H1 (cell line): Measurements from ENCODE around the gene USP12. TPM values are rescaled to one million over a fixed set of nuclear protein-coding genes. Genes with fewer than 3 reads are reported as not detected.

ENCODE experiments used
- BRCA1 ChIP-seq: IDR thresholded peaks from 2 replicates; pipeline ENCODE4 v1.6.1; 2012; ENCODE audit warnings: low read depth, low read length, improper control_type of control experiment
- EZH2 ChIP-seq: fragments of 200-600 bp; sonication (generic); IDR thresholded peaks from 2 replicates; pipeline ENCODE4 v1.7.1; 2012; ENCODE audit warnings: low read depth, mild to moderate bottlenecking, moderate library complexity, low read length, inconsistent platforms; ENCODE audit not compliant: severe bottlenecking
- GABPA ChIP-seq: IDR thresholded peaks from 2 replicates; pipeline ENCODE4 v1.6.1; 2011; ENCODE audit warnings: mild to moderate bottlenecking, low read length, moderate library complexity, borderline replicate concordance; ENCODE audit not compliant: insufficient read depth
- POLR2AphosphoS5 ChIP-seq: IDR thresholded peaks from 2 replicates; pipeline ENCODE4 v1.6.1; 2011; ENCODE audit warnings: low read depth, low read length
- RFX5 ChIP-seq: IDR thresholded peaks from 2 replicates; pipeline ENCODE4 v1.6.1; 2011; ENCODE audit warnings: low read depth, low read length, improper control_type of control experiment, borderline replicate concordance
- polyA plus RNA-seq, 7 experiments: library from polyadenylated mRNA; depleted of rRNA in 3 of 7; stranded (reverse) in 5 of 7; unstranded in 2 of 7; fragments of >200 nt in 5 of 7; fragments of 200-250 nt in 2 of 7; gene quantifications; 1 replicate in 5 of 7; 2 replicates in 1 of 7; 4 replicates in 1 of 7; pipeline versions ENCODE4 v1.2.1 to v1.2.3, GENCODE V29; 2011 to 2013; ENCODE audit warnings: missing spikeins in 2 of 7, mixed read lengths in 2 of 7
- total RNA-seq: library from RNA; stranded (reverse); fragmentation: NEBNext Ultra II Directional; extraction: Animal tissue kit (Norgen Biotek cat#: 25700); gene quantifications from 2 replicates; pipeline ENCODE4 v1.2.1, GENCODE V29; 2021

Gene USP12
- total and polyA plus RNA-seq, 2 of the 8 experiments (the other 6 are each of a cell fraction or from before 2014, with no cell fraction given): 4.0 to 30.0 TPM

DNA sequence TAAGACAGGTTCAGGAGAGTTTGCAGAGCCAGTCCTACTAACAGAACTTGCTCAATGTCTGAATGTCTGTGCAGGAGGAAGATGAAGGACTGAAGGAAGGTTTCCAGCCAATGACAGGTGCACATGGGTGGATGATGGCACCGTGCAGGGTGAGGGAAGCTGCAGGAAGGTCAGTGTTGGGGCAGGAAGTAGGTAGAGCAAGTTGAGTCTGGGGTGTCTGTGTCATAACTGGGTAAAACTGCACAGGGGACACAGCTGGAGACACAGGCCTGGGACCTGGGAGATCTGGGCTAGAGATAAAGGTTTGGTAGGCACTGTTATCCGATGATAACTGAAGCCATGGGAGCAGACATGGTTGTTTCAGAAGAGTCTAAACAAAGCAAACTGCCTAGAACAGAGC is 116.9 kb downstream of the USP12 start (continued):
- TF ChIP-seq RFX5 (no peak), EZH2 (no peak), POLR2AphosphoS5 (no peak), BRCA1 (no peak), GABPA (no peak)
